Ishikawa (cell line): Measurements from ENCODE around the gene RNF111.

Experiments used
- CEBPB ChIP-seq: IDR thresholded peaks from 2 replicates; pipeline ENCODE4 v1.6.1; 2012
- EP300 ChIP-seq: IDR thresholded peaks from 2 replicates; pipeline ENCODE4 v1.6.1; 2012; ENCODE audit warnings: borderline replicate concordance
- MAX ChIP-seq: IDR thresholded peaks from 2 replicates; pipeline ENCODE4 v1.6.1; 2012
- RAD21 ChIP-seq: IDR thresholded peaks from 2 replicates; pipeline ENCODE4 v1.6.1; 2012; ENCODE audit warnings: low read depth
- TAF1 ChIP-seq: IDR thresholded peaks from 2 replicates; pipeline ENCODE4 v1.6.1; 2012; ENCODE audit warnings: low read depth, mild to moderate bottlenecking
- TEAD4 ChIP-seq: IDR thresholded peaks from 2 replicates; pipeline ENCODE4 v1.6.1; 2012
- ZBTB7A ChIP-seq: IDR thresholded peaks from 2 replicates; pipeline ENCODE4 v1.6.1; 2012; ENCODE audit warnings: low read depth
- TF ChIP-seq, protein P1 (sequence below): IDR thresholded peaks from 2 replicates; pipeline ENCODE4 v1.6.1; 2012; ENCODE audit warnings: low read depth, mild to moderate bottlenecking

GRCh38 chr15:59042041-59042440, 54.6 kb downstream of the RNF111 start:
- TF ChIP-seq, protein P1, sequence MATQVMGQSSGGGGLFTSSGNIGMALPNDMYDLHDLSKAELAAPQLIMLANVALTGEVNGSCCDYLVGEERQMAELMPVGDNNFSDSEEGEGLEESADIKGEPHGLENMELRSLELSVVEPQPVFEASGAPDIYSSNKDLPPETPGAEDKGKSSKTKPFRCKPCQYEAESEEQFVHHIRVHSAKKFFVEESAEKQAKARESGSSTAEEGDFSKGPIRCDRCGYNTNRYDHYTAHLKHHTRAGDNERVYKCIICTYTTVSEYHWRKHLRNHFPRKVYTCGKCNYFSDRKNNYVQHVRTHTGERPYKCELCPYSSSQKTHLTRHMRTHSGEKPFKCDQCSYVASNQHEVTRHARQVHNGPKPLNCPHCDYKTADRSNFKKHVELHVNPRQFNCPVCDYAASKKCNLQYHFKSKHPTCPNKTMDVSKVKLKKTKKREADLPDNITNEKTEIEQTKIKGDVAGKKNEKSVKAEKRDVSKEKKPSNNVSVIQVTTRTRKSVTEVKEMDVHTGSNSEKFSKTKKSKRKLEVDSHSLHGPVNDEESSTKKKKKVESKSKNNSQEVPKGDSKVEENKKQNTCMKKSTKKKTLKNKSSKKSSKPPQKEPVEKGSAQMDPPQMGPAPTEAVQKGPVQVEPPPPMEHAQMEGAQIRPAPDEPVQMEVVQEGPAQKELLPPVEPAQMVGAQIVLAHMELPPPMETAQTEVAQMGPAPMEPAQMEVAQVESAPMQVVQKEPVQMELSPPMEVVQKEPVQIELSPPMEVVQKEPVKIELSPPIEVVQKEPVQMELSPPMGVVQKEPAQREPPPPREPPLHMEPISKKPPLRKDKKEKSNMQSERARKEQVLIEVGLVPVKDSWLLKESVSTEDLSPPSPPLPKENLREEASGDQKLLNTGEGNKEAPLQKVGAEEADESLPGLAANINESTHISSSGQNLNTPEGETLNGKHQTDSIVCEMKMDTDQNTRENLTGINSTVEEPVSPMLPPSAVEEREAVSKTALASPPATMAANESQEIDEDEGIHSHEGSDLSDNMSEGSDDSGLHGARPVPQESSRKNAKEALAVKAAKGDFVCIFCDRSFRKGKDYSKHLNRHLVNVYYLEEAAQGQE: no peak
- TF ChIP-seq MAX: no peak
- no peak for TF ChIP-seq EP300
- no peak for TF ChIP-seq CEBPB
- TF ChIP-seq TAF1: no peak
- no peak for TF ChIP-seq TEAD4
- no peak for TF ChIP-seq RAD21
- TF ChIP-seq ZBTB7A: no peak
